GM19463 (cell line): ENCODE data around the gene MAP3K5.
"Not testable (repeated sequence)": the region's sequence is repeated elsewhere in the genome, so short reads cannot be mapped to it uniquely, and the experiment has no call there.

ENCODE experiments used
- ATAC-seq: cut with Tn5 transposase; IDR thresholded peaks from one replicate; pipeline ENCODE4 v1.9.1; 2021; ENCODE audit warnings: mild to moderate bottlenecking, moderate library complexity; ENCODE audit not compliant: unreplicated experiment

Gene MAP3K5, protein sequence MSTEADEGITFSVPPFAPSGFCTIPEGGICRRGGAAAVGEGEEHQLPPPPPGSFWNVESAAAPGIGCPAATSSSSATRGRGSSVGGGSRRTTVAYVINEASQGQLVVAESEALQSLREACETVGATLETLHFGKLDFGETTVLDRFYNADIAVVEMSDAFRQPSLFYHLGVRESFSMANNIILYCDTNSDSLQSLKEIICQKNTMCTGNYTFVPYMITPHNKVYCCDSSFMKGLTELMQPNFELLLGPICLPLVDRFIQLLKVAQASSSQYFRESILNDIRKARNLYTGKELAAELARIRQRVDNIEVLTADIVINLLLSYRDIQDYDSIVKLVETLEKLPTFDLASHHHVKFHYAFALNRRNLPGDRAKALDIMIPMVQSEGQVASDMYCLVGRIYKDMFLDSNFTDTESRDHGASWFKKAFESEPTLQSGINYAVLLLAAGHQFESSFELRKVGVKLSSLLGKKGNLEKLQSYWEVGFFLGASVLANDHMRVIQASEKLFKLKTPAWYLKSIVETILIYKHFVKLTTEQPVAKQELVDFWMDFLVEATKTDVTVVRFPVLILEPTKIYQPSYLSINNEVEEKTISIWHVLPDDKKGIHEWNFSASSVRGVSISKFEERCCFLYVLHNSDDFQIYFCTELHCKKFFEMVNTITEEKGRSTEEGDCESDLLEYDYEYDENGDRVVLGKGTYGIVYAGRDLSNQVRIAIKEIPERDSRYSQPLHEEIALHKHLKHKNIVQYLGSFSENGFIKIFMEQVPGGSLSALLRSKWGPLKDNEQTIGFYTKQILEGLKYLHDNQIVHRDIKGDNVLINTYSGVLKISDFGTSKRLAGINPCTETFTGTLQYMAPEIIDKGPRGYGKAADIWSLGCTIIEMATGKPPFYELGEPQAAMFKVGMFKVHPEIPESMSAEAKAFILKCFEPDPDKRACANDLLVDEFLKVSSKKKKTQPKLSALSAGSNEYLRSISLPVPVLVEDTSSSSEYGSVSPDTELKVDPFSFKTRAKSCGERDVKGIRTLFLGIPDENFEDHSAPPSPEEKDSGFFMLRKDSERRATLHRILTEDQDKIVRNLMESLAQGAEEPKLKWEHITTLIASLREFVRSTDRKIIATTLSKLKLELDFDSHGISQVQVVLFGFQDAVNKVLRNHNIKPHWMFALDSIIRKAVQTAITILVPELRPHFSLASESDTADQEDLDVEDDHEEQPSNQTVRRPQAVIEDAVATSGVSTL (N-terminal part only)

DNA sequence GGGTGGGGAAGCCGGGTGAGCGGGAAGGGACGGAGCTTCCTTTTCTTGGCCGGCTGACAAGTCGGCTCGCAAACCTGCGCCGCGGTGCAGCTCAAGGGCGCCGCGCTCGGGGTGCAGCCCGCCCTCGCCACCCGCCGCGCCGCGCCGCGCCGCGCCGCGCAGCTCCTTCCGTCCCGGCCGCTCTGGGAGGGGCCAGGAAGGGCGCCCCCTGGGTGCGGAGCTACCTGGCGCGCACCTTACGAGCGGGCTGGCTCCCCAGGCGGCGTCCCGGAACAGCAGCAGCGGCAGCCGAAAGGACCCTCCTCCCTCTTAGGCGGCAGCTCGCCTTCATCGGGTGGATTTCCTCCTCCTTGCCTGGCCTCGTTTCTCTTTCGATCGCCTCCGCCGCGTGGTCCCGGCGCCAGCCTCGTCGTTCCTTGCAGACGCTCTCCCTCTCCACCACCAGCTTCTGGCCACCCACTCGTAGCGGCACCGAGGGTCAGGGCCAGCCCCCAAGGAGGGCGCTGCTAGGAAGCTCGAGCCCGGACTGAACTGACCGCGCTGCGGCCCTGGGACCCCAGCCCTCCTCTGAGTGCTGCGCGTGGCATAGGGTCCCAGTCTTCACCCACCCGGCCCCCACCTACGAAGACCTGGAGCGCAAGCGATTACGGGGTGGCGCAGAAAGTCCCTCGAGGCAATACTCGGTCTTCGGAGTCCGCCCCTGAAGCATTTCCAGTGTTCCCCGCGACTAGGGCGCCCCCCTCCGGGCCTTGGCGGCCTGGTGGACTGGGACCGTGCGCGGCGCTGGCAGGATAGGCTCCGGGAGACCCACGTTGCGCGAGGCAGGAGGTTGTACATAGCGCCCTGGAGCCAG is at the start of gene MAP3K5:
MAP3K5 (minus strand) TSS at position 68 of the 853 bp plus-strand sequence. CDS start 320 bp downstream, outside the sequence.
- ATAC-seq: peak; percentile 59

DNA sequence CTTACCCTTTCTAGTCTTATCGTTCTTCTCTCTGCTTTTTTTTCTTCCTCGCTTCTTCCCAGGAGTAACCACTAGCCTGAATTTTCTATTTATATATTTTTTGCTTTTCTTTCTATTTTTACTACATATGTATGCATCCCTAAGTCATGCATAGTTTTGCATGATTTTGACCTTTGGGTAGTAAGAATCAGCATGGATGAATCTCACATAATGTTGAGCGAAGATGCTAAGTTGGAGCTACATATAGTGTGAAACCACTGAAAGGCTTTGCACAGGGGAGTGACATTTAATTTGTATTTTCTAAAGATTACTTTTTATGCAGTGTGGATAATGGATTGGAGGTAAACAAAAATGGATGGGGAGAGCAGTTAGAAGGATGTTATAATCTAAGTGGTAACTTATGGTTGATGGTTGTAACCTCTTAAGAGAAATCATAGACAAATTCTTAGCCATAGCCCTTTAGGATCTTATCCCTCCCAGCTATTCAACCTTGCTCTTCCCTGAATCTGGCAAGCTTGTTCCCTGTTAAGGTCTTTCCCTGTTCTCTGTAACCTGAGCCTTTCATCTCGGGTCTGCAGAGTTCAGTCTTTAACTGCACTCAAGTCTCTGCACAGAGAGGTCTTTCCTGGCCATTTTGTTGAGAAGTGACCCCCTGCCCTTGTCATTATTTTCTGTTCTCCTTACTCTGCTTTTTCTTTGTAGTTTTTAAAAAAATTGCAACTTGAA is 48.2 kb upstream of the MAP3K5 start:
- ATAC-seq: no peak

DNA sequence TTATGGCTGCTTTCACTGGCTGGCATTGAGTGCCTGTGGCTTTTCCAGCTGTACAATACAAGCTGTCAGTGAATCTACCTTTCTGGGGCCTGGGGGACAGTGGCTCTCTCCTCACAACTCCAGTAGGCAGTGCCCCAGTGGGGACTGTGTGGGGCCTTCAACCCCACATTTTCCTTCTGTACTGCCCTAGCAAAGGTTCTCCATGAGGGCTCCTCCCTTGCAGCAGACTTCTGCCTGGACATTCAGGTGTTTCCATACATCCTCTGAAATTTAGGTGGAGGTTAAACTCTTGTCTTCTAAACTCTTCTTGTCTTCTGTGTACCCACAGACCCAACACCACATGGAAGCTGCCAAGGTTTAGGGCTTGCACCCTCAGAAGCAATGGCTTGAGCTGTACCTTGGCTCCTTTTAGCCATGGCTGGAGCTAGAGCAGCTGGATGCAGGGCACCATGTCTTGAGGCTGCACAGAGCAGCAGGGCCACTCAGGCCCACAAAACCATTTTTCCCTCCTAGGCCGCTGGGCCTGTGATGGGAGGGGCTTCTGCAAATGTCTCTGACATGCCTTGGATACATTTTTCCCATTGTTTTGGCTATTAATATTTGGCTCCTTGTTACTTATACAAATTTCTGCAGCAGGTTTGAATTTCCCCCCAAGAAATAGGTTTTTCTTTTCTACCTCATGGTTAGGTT is 39.7 kb upstream of the MAP3K5 start:
- no peak for ATAC-seq

DNA sequence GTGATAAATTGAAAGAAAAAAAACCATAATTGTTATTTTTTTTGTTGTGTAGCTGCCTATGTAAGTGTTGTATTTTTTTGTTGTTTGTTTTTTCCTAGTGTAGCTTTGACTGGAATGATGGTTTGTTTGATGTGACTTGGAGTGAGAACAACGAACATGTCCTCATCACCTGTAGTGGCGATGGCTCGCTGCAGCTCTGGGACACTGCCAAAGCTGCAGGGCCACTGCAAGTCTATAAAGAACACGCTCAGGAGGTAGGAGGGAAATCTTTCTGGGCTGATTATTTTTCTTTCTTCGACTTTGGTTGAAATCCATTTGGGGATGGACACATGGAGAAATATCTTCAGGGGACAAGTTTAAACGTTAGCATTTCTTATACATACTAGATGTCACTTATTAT is 33.9 kb upstream of the MAP3K5 start:
- ATAC-seq: no peak

DNA sequence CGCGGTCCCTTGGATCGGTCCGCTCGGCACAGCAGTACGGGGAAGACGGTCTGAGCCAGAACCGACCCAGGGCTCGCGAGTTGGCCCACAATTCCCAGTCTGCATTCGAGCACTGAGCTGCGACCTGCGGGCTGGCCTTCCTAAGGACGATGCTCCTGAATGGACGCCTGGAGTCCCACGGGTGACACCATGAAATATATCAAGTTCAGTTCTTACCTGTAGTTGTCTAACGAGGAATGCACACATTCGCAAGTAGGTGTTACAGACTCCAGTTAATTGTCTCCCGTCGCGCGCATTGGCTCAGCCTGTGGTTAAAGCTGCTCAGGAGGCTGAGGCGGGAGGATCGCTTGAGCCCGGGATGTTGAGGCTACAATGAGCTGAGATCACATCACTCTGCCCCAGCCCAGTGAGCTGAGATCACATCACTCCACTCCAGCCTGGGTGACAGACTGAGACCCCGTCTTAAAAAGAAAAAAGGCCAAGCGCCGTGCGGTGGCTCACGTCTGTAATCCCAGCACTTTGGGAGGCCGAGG is 30.9 kb upstream of the MAP3K5 start:
- ATAC-seq: no peak

DNA sequence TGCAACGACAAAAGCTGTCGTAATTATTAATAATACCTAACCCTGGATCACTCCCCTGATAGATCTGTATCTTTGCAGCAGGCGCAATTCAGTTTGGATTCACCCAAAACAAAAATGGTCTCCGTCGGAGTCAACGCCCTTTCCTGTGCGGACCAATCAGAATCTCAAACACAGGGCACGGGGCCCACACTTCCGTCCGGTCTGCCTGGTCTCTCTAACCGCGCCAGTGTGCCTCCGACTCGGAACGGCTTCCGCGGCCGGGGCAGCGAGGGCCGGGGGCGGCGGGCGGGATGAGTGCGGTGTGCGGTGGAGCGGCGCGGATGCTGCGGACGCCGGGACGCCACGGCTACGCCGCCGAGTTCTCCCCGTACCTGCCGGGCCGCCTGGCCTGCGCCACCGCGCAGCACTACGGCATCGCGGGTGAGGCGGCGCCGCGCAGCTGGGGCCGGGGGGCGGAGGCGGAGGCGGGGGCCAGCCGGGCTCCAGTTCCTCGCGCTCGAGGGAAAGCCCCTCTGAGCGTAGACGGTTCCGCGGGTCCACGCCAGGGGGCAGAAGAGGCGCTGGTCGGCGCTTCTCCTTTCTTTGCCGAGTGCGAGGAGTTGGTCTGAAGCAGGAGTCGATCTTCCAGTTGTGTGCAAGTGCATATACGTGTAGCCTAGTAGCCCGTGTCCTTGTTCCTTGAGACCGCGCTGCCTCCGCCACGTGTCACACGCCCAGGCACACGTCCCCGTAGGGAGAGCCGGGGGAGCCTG is 30.3 kb upstream of the MAP3K5 start, which contains the start of gene PEX7:
PEX7 (plus strand) TSS at position 217 of the 752 bp plus-strand sequence; CDS start at position 291, 74 bp downstream.
- ATAC-seq: peak; percentile 97

DNA sequence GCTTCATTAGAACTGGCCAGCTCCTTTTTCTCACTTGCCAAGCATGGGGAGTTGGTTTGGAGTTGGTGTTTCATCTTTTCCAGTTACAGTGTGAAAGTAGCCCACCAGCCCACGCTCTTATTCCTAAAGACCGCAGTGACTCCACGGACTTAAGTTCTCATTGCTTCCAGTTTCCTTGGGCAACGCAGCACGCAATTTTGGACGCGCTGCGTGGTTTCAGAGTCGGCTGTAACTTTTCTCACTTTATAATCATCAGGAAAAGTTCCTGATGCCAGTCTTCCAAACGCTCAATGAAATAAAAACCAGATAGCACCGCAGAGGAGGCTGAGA is 29.7 kb upstream of the MAP3K5 start:
- ATAC-seq: no peak

DNA sequence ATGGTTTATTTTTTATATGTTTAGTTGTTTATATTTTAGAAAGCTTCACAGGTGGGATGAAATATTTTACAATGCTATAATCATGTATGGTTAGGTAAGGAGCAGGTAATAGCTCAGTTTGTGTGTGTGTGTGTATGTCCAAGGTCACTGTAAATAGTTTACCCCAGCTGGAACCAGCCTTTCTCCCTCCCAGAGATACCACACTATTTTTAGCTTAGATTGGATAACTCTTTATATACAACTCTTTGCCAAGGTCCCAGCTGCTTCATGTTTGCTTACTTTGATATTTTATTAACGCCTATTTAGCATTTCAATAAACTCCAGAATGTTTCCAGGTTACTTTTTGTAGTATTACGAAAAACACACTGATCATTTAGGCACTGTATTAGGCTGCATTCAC is 28.3 kb upstream of the MAP3K5 start:
- no peak for ATAC-seq

DNA sequence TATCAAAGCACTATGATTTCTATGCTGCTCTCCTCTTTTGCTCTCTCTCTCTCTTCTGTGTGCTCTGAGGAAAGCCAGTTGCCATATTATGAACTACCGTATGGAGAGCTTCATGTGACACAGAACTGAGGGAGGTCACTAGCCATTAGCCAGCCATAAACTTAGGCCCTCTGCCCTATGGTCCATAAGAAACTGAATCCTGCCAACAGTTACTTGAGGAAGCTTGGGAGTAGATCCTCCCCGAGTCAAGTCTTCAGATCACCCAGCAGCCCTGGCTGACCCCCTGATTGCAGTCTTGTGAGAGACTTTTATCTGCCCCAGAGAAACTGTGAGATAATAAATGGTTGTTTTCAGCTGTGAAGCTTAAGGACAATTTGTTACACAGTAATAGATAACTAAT is 24.4 kb upstream of the MAP3K5 start:
- no peak for ATAC-seq

DNA sequence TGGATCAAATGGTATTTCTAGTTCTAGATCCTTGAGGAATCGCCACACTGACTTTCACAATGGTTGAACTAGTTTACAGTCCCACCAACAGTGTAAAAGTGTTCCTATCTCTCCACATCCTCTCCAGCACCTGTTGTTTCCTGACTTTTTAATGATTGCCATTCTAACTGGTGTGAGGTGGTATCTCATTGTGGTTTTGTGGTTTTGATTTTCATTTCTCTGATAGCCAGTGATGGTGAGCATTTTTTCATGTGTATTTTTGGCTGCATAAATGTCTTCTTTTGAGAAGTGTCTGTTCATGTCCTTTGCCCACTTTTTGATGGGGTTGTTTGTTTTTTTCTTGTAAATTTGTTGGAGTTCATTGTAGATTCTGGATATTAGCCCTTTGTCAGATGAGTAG is 23.3 kb upstream of the MAP3K5 start:
- ATAC-seq: not testable (repeated sequence)

DNA sequence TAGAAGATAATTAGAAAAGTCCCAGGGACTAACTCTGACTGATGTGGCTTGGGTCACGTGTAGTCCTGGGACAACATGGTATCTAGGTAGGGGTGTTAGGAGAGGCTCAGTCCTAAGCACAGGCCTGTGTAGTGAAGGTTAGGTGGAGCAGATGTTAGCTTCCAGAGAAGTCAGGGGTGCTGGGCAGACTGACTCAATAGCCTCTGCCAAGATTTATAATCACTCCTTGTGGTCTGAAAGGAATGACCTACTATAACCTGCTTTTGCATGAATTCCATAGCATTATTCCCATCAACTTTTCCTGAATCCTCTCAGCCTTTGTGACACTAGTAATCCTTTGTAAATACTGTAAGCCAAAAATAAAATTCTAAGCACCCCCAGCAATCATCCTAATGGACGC is 19.9 kb upstream of the MAP3K5 start:
- no peak for ATAC-seq

DNA sequence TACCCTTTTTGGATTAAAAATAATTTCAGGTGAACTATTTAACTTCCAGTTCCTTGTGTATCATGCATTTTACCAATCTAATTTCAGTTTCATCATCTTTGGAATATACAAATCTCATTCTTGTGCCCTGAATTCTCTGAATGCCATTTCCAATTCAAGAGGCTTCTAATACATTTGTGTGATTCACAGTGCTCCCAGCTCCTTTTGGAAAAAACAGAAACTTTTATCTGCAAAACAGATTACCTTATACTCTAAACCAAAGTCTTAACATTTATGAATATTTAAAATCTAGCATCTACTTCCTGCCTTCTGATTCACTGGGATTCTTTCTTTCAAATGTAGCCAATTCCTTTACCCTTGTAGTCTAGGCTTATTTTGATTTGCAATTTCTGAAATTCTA is 19.0 kb upstream of the MAP3K5 start:
- ATAC-seq: no peak

DNA sequence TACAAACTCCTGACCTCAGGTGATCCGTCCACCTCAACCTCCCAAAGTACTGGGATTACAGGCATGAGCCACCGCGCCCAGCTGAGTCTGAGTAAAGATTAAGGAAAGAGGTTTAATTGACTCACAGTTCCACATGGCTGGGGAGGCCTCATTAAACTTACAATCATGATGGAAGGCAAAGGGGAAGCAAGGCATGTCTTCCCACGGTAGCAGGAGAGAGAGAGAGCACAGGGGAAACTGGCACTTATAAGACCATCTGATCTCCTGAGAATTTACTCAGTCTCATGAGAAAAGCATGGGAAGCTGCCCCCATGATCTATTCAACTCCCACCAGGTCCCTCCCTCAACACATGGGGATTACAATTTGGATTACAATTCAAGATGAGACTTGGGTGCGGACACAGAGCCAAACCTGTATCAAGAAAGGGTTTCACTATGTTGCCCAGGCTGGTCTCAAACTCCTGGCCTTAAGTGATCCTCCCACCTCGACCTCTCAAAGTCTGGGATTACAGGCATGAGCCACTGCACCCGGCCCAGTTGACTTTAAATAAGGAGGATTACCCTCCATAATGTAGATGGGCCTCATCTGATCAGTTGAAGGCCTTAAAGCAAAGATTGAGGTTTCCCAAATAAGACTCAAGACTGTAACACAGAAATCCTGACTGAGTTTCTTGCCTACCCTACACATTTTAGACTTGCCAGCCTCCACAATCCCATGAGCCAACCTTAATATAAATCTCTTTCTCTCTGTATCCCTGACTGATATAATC is 17.0 kb upstream of the MAP3K5 start:
- no peak for ATAC-seq

DNA sequence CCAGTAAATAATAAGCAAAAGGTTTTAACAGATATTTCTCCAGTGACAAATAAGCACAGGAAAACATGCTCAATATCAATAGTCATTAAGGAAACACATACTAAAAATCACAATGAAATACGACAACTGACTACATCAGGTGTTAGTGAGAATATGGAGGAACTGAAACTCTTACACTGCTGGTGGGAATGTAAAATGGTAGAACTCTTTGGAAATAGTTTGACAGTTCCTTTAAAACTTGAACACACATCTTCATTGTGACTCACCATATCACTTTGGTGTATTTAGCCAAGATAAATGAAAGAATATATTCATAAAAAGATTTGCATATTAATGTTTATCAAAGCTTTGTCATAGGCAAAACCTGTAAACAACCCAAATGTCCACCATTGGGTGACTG is 11.3 kb upstream of the MAP3K5 start:
- no peak for ATAC-seq

DNA sequence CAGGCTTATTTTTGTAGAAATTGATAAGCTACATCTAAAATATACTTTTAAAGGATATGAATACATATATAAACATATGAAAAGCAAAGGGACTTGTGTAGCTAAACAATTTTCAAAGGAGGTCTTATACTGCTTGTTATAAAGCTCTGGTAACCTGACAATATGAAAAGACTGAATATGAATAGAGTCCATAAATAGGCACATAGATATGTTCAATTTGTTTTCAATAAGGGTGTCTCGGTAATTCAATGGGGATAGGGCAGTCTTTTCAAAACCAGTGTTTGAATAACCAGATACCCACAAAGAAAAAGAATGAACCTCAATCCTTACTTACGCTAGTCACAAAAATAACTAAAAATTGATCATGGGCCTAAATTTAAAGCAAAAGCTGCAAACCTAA is 9.3 kb upstream of the MAP3K5 start:
- no peak for ATAC-seq

DNA sequence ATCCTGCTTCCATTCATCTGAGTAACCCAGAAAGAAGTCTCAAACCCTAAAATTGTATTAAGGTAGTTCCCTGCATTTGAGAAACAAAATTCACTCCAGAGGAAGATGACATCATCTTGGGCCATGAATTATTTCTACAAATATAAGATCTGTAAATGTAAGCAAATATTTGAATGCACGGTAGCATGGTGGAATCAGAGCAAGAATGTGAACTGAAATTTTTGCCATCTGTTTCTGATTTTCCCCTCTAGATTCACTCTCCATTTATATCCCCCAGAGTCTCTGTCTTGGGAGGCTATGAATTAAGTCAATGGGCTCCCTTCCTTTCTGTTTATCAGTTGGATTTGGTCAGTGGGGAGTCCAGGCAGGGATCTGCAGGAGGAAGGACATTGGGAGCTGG is 5.8 kb upstream of the MAP3K5 start:
- ATAC-seq: no peak

DNA sequence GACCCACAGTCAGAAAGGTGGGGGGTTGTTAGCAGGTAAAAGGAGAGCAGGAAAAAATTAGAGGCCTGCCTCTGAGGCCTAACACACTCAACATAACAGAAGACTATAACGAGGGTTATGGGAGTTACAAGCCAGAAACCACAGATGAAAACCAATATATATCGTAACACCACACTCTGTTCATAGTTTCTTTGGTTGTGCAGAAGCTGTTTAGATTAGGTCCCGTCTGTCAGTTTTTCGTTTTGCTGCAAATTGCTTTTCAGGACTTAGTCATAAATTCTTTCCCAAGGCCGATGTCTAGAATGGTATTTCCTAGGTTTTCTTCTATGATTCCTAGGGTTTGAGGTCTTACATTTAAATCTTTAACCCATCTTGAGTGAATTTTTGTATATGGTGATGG is 3.7 kb upstream of the MAP3K5 start:
- no peak for ATAC-seq
